SJCRH30 (cell line): Measurements from ENCODE around the gene NRTN. TPM values are rescaled to one million over a fixed set of nuclear protein-coding genes. Genes with fewer than 3 reads are reported as not detected.

Experiments used
- DNase-seq, 2 experiments: peaks; one replicate each; pipeline ENCODE4 v3.0.0-alpha.2; 2015 to 2020
- H3K27ac ChIP-seq: fragments of 250-450 bp; sonication (Bioruptor Pico); 2 replicates; pipeline ENCODE4 v1.5.1; 2020; ENCODE audit warnings: mild to moderate bottlenecking, moderate library complexity
- H3K27me3 ChIP-seq: fragments of 250-450 bp; sonication (Bioruptor Pico); 2 replicates; pipeline ENCODE4 v1.5.1; 2020; ENCODE audit warnings: mild to moderate bottlenecking, moderate library complexity
- H3K36me3 ChIP-seq: fragments of 250-450 bp; sonication (Bioruptor Pico); 2 replicates; pipeline ENCODE4 v1.5.1; 2020; ENCODE audit warnings: mild to moderate bottlenecking, moderate library complexity
- H3K4me1 ChIP-seq: fragments of 250-450 bp; sonication (Bioruptor Pico); 2 replicates; pipeline ENCODE4 v1.5.1; 2020; ENCODE audit warnings: mild to moderate bottlenecking, moderate library complexity
- H3K4me3 ChIP-seq: fragments of 250-450 bp; sonication (Bioruptor Pico); 2 replicates; pipeline ENCODE4 v1.5.1; 2020; ENCODE audit warnings: mild to moderate bottlenecking, moderate library complexity
- H3K9me3 ChIP-seq: fragments of 250-450 bp; sonication (Bioruptor Pico); replicated peaks from 2 replicates; pipeline ENCODE4 v1.5.1; 2020; ENCODE audit warnings: mild to moderate bottlenecking, moderate library complexity
- total RNA-seq: library from RNA; depleted of rRNA; stranded (reverse); fragments of >200 nt; shearing (Covaris generic); gene quantifications from 2 replicates; pipeline ENCODE4 v1.2.3, GENCODE V29; 2014

NRTN gene
- total RNA-seq, 1 experiment from 2014 or later: 21.5 TPM

DNA sequence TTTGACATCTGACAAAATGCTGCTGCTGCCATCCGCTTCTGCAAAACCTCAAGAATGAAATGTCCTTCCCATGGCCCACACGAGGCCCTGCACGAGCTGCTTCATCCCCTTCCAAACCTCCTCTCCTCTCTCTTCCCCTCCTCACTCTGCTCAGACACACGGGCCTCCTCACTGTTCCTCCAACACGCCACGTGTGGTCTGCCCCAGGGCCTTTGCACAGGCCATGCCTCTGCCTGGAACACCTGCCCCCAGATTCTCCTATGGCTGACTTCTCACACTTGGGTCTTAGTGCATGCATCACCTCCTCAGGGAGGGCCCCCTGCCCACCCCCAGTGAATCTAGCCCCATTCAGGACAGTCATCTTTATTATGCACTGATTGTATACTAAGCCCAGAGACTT lies 15.9 kb downstream of the NRTN start:
- Histone ChIP-seq H3K4me1 (peaks cover 8% of the 10 kb centered on the region), H3K9me3 (no peaks in the 10 kb centered on the region), H3K27ac (no peak overlapping the region), H3K27me3 (no peaks in the 10 kb centered on the region), H3K36me3 (no peaks in the 10 kb centered on the region), H3K4me3 (no peak overlapping the region)
- no peak for DNase-seq

DNA sequence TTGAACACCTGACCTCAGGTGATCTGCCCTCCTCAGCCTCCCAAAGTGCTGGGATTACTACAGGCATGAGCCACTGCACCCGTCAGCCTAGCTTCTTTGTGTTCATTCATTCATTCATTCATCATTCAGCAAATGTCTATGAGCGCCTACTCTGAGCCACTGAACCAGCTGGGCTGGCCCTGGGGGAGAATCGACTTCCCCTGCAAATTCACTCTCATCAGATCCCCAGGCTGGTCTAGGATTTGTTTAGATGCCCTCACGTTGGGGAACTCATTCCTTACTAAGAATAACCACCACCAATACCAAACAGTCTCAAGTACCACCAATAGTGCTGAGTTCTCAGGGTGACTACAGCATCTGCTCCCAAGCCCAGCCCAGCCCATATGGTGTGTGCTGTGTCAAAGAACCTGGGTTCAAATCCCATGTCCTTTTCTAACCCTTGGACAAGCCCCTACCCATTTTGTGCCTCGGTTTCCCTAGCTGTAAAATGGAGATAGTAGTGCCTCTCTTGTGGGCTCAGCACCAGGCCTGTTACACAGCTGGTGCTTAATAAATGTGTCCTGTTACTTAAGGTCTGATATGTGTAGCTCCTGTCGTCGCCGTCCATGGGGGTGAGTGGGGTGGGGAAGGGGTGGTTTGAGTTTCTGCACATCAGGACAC lies 16.8 kb downstream of the NRTN start:
- Histone ChIP-seq H3K36me3 (no peaks in the 10 kb centered on the region), H3K27me3 (no peaks in the 10 kb centered on the region), H3K4me1 (peaks cover 16% of the 10 kb centered on the region), H3K27ac (no peak overlapping the region), H3K4me3 (no peak overlapping the region), H3K9me3 (no peaks in the 10 kb centered on the region)
- no peak for DNase-seq

DNA sequence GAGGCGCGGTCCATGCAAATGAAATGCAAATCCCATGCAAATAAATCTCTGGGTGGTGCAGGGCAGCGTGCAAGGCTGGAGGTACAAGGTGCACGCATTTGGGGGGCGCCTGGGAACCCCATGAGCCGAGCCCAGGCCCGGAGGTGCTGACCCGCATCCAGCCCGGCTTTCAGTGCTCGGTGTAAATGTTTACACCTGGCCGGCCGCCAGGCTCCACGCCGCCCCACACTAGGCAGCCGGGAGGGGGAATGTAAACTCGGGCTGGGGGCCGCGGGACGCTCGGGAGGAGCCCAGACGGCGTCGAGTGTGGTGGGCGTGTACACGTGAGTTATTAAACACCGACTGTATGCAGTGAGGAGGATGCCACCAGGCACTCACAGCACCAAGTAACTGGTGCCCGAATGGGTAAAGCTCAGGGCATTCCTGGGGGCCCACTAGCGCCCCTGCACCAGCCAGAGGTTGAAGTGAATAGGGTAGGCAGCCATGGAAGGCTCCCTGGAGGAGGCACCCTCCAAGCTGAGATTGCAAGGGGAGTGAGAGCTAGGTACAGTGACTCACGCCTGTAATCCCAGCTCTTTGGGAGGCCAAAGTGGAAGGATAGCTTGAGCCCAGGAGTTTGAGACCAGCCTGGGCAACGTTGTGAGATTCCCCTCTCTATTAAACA lies 17.4 kb downstream of the NRTN start:
- Histone ChIP-seq H3K4me1 (peaks cover 22% of the 10 kb centered on the region), H3K9me3 (no peaks in the 10 kb centered on the region), H3K36me3 (no peaks in the 10 kb centered on the region), H3K27me3 (no peaks in the 10 kb centered on the region), H3K4me3 (no peak overlapping the region), H3K27ac (no peak overlapping the region)
- DNase-seq: no peak

DNA sequence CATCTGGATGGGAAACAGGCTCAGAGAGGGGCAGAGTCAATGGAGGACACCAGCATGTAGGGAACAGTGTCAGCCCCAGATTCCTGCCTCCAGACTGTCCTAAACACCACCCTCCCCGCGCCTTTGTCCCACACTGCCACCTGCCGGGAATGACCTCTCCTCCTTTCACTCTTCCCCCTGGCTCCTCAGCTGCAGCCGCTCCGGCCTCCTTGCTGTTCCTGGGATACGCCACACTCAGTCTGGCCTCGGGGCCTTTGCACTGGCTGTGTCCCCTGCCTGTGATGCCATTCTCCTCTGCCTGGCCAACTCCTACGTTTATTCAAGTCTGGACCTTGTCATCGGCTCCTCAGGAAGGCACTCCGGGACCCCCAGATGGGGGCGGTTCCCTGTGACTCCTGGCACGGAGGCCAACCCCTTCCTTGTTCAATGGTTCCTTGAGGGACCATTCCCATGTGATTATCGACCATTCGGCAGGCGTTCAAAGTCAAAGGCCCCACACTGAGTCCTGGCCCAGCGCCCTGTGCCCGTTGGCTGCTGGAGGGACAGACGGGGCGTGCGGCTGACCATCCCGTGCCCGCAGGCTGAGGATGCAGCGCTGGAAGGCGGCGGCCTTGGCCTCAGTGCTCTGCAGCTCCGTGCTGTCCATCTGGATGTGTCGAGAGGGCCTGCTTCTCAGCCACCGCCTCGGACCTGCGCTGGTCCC lies 18.9 kb downstream of the NRTN start:
- no peaks in the 10 kb centered on the region for H3K36me3 ChIP-seq
- no peak overlapping the region for H3K27ac ChIP-seq
- H3K27me3 ChIP-seq: no peaks in the 10 kb centered on the region
- H3K4me1 ChIP-seq: peaks cover 22% of the 10 kb centered on the region
- no peaks in the 10 kb centered on the region for H3K9me3 ChIP-seq
- no peak for DNase-seq
- H3K4me3 ChIP-seq: no peak overlapping the region

GRCh38 chr19:5824751-5825150 lies 19.9 kb downstream of the NRTN start:
- no peak overlapping the region for H3K4me3 ChIP-seq
- no peaks in the 10 kb centered on the region for H3K9me3 ChIP-seq
- H3K36me3 ChIP-seq: no peaks in the 10 kb centered on the region
- no peak overlapping the region for H3K27ac ChIP-seq
- peak in 1 of 2 experiments; percentile 49 for DNase-seq
- H3K4me1 ChIP-seq: peaks cover 25% of the 10 kb centered on the region
- no peaks in the 10 kb centered on the region for H3K27me3 ChIP-seq

- H3K36me3 ChIP-seq: no peaks in the 10 kb centered on the region
- H3K27ac ChIP-seq: no peak overlapping the region; the same call in 1 of the 2 replicates
- peaks cover 25% of the 10 kb centered on the region for H3K4me1 ChIP-seq
- no peaks in the 10 kb centered on the region for H3K27me3 ChIP-seq
- no peak overlapping the region for H3K4me3 ChIP-seq
- no peaks in the 10 kb centered on the region for H3K9me3 ChIP-seq
- no peak for DNase-seq
Observed at GRCh38 chr19:5825178-5825577, 20.3 kb downstream of the NRTN start.

DNA sequence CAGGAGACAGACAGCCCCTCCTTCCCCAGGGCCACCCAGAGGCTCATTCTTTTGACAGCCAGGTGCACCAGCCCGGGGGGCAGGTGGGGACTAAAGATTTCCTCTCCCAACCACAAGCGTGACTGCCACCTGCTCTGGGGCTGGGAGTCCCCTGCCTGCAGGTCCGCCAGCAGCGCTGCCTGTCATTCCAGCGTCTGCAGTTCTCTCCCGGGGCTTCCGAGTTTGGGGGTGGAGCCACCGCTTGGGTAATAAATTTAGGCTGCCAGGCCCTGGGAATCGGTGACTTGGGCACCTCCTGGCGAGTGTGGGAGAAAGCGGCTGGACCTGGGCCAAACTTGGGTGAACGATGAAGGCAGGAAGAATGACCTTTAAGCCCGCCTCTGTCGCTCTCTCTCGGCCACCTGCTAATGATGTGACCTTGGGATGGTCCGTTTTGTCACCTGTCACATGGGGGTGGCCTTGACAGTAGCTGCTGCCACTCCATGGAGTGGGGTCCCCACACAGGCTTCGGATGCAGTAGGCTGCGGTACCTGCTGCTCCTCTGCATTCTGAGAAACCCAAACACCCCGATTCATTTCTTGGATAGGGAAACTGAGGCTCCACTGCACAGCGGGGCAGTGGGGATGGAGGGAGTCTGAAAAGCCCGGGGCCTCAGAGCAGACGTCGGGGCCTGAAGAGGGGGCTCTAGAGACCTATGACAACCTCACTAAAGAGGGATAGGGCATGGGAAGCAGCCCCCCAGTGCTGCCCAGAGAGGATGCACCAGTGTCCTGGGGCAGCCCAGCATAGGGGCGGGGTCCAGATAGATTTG lies 21.9 kb downstream of the NRTN start:
- Histone ChIP-seq H3K4me3 (no peak overlapping the region), H3K36me3 (no peaks in the 10 kb centered on the region), H3K27me3 (no peaks in the 10 kb centered on the region), H3K27ac (peak overlapping the region; percentile 59), H3K9me3 (no peaks in the 10 kb centered on the region), H3K4me1 (peaks cover 25% of the 10 kb centered on the region)
- peak; percentile 93 for DNase-seq

DNA sequence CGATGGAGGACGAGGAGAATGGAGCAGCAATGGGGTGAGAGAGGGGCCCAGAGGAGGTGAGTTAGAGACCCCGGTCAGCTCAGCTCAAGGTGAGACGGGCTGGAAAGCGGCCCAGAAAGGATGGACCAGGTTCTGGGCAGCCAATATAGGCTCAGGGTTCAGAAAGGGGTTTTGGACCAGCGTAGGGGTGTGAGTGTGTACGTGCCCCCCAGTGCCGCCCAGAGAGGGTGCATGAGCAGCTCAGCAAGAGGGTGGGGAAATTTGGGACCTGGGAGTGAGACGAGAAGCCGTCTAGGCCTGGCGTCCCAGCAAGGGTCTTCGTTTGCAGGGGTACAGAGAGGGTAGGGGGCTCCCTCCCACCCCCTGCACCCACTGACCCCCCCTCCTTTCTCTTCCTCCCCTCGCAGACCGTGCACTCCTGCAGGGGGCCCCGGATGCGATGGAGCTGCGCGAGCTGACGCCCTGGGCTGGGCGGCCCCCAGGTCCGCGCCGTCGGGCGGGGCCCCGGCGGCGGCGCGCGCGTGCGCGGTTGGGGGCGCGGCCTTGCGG lies 22.5 kb downstream of the NRTN start:
- no peak overlapping the region for H3K27ac ChIP-seq
- H3K36me3 ChIP-seq: no peaks in the 10 kb centered on the region
- no peaks in the 10 kb centered on the region for H3K9me3 ChIP-seq

GRCh38 chr19:5827891-5828660 lies 23.2 kb downstream of the NRTN start:
- Histone ChIP-seq H3K4me3 (no peak overlapping the region), H3K4me1 (peaks cover 25% of the 10 kb centered on the region), H3K27ac (no peak overlapping the region), H3K36me3 (no peaks in the 10 kb centered on the region), H3K27me3 (no peaks in the 10 kb centered on the region), H3K9me3 (no peaks in the 10 kb centered on the region)
- DNase-seq: no peak

More for the DNA sequence above, 22.5 kb downstream of the NRTN start:
- Histone ChIP-seq H3K4me1 (peaks cover 25% of the 10 kb centered on the region), H3K27me3 (no peaks in the 10 kb centered on the region), H3K4me3 (no peak overlapping the region)
- DNase-seq: no peak

- Histone ChIP-seq H3K27me3 (no peaks in the 10 kb centered on the region), H3K9me3 (no peaks in the 10 kb centered on the region), H3K4me3 (0 out of 2 replicates have a peak overlapping the region, but pooled peaks have one; percentile 10), H3K36me3 (no peaks in the 10 kb centered on the region), H3K4me1 (peaks cover 25% of the 10 kb centered on the region), H3K27ac (no peak overlapping the region)
- peak; percentile 62 to 66 for DNase-seq
Observed at GRCh38 chr19:5828661-5829566, 24.0 kb downstream of the NRTN start.

DNA sequence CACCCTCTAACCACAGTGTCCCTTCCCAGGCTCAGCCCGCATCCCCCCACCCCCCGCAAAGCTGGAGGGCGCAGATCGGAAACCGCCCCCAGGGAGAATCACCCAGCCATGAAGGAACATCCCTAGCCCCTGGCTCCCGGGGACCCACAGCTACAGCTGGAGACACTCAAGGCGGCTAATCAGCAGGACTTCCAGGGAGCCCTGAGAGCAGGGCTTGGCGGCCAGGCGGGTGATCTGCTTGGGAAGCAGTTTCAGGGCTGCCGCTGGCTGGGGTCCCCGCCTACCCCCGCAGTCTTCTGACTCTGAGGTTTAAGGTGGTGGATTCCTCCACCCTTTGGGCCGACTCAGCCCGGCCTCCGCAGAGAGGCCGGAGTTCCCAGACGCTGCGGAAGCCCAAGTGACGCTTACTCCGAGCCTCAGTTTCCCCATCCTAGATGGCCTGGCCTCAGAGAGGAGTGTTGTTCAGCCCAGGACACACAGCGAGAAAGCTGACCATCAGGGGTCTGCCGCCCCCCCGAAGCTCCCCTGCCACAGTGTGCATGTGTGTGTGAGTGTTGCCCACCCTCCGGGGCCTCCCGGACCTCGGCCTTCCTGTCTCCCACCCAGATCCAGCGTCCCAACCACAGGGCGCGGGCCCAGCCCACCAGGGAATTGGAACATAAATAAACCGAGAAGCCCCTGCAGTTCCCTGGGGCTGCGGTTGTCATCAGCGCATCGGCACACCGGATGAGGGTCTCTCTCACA lies 24.9 kb downstream of the NRTN start:
- no peaks in the 10 kb centered on the region for H3K36me3 ChIP-seq
- peaks cover 25% of the 10 kb centered on the region for H3K4me1 ChIP-seq
- H3K4me3 ChIP-seq: no peak overlapping the region
- no peaks in the 10 kb centered on the region for H3K27me3 ChIP-seq
- no peaks in the 10 kb centered on the region for H3K9me3 ChIP-seq
- no peak for DNase-seq
- no peak overlapping the region for H3K27ac ChIP-seq

DNA sequence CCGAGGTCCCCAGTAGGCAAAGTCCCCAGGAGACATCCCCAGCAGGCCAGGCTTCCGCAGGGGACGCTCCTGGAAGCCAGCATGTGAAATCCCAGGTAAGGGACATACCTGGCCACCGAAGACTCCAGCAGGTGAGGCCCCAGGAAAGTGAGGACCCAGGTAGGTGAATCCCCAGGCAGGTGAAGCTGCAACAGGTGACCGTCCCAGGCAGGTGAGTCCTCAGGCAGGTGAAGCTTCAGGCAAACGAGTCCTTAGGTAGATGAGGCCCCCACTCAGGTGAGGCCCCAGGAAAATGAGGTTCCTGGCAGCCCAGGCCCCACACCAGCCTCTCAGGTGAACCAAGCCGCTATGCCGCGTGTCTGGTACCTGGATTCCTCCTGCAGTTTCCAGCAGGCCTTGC lies 26.3 kb downstream of the NRTN start:
- Histone ChIP-seq H3K36me3 (no peaks in the 10 kb centered on the region), H3K4me1 (peaks cover 14% of the 10 kb centered on the region), H3K9me3 (no peaks in the 10 kb centered on the region), H3K4me3 (no peak overlapping the region), H3K27ac (no peak overlapping the region), H3K27me3 (no peaks in the 10 kb centered on the region)
- DNase-seq: no peak

DNA sequence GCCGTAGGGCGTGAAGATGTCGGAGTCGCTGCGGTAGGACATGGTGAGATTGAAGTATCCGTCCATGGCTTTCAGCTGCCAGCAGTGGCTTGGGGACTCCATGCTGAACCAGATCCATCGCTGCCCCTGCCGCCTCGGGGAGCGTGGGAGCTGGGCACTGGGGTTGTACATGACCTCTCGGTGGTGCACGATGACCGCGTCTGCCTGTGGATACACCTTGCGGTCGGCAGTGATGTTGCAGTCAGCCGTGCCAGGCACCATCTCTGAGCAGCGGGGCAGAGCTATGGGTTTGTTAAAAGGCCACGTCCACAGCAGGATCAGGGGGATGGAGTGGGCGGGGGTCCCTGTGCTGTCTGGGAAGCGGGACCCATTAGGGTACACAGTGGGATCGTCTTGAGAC lies 27.2 kb downstream of the NRTN start:
- no peak overlapping the region for H3K4me3 ChIP-seq
- H3K4me1 ChIP-seq: peaks cover 5% of the 10 kb centered on the region
- no peaks in the 10 kb centered on the region for H3K36me3 ChIP-seq
- no peak overlapping the region for H3K27ac ChIP-seq
- no peaks in the 10 kb centered on the region for H3K27me3 ChIP-seq
- no peaks in the 10 kb centered on the region for H3K9me3 ChIP-seq
- DNase-seq: no peak
